ENCODE measurements around the gene IL21R.

DNA sequence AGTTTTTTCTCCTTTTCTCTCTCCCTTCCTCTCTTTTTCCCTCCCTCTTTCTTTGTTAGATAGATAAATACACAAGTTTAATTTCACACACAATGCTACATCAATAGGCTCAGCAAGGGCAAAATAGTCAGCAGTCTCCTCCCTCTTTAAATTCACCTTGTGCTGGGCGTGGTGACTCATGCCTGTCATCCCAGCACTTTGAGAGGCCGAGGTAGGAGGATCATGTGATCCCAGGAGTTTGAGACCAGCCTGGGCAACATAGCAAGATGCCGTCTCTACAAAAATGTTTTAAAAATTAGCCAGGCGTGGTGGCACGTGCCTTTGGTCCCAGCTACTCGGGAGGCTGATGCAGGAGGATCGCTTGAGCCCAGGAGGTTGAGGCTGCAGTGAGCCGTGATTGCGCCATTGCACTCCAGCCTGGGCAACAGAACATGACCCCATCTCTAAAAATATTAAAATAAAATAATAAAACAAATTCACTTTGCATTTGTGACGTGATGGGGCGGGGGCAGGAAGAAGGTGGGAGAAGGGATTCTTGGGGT, 27.4 kb downstream of the IL21R start:
- TF ChIP-seq POLR2AphosphoS5 (IDR thresholded peaks at IDR 0.05; ENCODE audit: low read depth, low read length) (no peak), POLR2A (IDR thresholded peaks at IDR 0.05; ENCODE audit: low read depth, low read length) (no peak), TAF1 (IDR thresholded peaks at IDR 0.05; ENCODE audit: low read depth, low read length) (no peak), PAX5 (IDR thresholded peaks at IDR 0.05; ENCODE audit: insufficient read depth, low read length, severe bottlenecking) (no peak)

Measured in GM12891 (cell line).